ENCODE measurements around the gene TEX48.

DNA sequence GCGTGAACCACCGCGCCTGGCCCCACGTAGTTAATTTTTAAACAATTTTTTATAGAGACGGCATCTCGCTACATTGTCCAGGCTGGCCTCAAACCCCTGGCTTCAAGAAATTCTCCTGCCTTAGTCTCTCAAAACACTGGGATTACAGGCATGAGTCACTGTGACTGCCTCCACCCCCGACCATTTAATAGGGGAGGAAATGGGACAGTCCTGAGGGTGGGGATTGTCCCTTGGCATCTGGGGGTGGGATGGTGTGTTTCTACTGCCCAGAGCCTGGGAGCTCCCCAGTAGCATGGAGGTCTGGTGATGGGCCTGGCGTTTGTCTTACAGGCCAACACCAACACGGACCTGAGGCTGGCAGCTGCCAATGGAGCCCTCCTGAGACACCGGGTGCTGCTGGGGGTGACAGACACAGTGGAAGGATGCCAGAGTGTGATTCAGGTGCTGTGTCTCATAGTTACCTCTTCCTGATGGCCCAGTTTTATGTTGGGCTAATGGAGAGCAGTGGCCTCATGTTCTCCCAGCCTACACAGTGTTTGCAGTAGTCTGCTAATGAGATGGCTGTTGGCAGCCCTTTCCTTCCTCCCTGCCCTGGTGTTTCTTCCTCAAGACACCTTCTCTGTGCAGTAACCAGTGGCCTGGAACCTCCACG is 48.4 kb downstream of the TEX48 start:
- TF ChIP-seq, protein P1, sequence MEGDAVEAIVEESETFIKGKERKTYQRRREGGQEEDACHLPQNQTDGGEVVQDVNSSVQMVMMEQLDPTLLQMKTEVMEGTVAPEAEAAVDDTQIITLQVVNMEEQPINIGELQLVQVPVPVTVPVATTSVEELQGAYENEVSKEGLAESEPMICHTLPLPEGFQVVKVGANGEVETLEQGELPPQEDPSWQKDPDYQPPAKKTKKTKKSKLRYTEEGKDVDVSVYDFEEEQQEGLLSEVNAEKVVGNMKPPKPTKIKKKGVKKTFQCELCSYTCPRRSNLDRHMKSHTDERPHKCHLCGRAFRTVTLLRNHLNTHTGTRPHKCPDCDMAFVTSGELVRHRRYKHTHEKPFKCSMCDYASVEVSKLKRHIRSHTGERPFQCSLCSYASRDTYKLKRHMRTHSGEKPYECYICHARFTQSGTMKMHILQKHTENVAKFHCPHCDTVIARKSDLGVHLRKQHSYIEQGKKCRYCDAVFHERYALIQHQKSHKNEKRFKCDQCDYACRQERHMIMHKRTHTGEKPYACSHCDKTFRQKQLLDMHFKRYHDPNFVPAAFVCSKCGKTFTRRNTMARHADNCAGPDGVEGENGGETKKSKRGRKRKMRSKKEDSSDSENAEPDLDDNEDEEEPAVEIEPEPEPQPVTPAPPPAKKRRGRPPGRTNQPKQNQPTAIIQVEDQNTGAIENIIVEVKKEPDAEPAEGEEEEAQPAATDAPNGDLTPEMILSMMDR (conservative IDR thresholded peaks at IDR 0.05), result no peak
- TF ChIP-seq ZFX (IDR thresholded peaks at IDR 0.05), result no peak
